Astrocyte (in vitro differentiated cells and primary cell): ENCODE measurements around the gene LRCOL1. TPM values are rescaled to one million over a fixed set of nuclear protein-coding genes. Genes with fewer than 3 reads are reported as not detected.

Experiments used
- DNase-seq: peaks from one replicate; pipeline ENCODE4 v3.0.0-alpha.2; 2010; ENCODE audit warnings: low read depth
- FAIRE-seq: peaks from 2 replicates; lab custom pipeline; 2011; peaks lifted over from hg19 to GRCh38; lab: Jason Lieb, UNC
- H2AFZ ChIP-seq: 2 replicates; pipeline ENCODE4 v1.6.0; 2012; ENCODE audit warnings: low read depth, low read length, inconsistent platforms
- H3K27ac ChIP-seq: 2 replicates; pipeline ENCODE4 v1.5.1; 2011; ENCODE audit warnings: low read depth, low read length, inconsistent platforms
- H3K27me3 ChIP-seq: 2 replicates; pipeline ENCODE4 v1.6.0; 2011; ENCODE audit warnings: low read length, inconsistent platforms; ENCODE audit not compliant: insufficient read depth
- H3K36me3 ChIP-seq: 2 replicates; pipeline ENCODE4 v1.5.1; 2011; ENCODE audit warnings: low read length, inconsistent platforms; ENCODE audit not compliant: insufficient read depth
- H3K4me1 ChIP-seq: 2 replicates; pipeline ENCODE4 v1.5.1; 2011; ENCODE audit warnings: low read length, inconsistent platforms; ENCODE audit not compliant: insufficient read depth
- H3K4me2 ChIP-seq: 2 replicates; pipeline ENCODE4 v1.6.0; 2012; ENCODE audit warnings: low read length, inconsistent platforms
- H3K4me3 ChIP-seq: 2 replicates; pipeline ENCODE4 v1.5.1; 2011; ENCODE audit warnings: low read depth, mild to moderate bottlenecking, low read length, inconsistent platforms; ENCODE audit not compliant: insufficient read depth
- H3K79me2 ChIP-seq: 2 replicates; pipeline ENCODE4 v1.6.0; 2012; ENCODE audit warnings: mild to moderate bottlenecking, low read length, inconsistent platforms; ENCODE audit not compliant: insufficient read depth
- H3K9ac ChIP-seq: 2 replicates; pipeline ENCODE4 v1.6.0; 2012; ENCODE audit warnings: mild to moderate bottlenecking, low read length, inconsistent platforms
- H3K9me3 ChIP-seq: 2 replicates; pipeline ENCODE4 v1.5.1; 2012; ENCODE audit warnings: low read depth, mild to moderate bottlenecking, low read length, inconsistent platforms; ENCODE audit not compliant: insufficient read depth
- H4K20me1 ChIP-seq: 2 replicates; pipeline ENCODE4 v1.6.0; 2012; ENCODE audit warnings: low read length, inconsistent platforms; ENCODE audit not compliant: insufficient read depth
- H3K27ac Mint-ChIP-seq: one replicate; pipeline ENCODE4 v1.8.0; 2021; ENCODE audit warnings: mild to moderate bottlenecking, mixed read lengths; ENCODE audit not compliant: unreplicated experiment
- H3K27me3 Mint-ChIP-seq: one replicate; pipeline ENCODE4 v1.8.0; 2021; ENCODE audit warnings: low read depth, mixed read lengths; ENCODE audit not compliant: unreplicated experiment
- H3K36me3 Mint-ChIP-seq: one replicate; pipeline ENCODE4 v1.8.0; 2021; ENCODE audit warnings: low read depth, mixed read lengths; ENCODE audit not compliant: unreplicated experiment
- H3K4me1 Mint-ChIP-seq: one replicate; pipeline ENCODE4 v1.8.0; 2021; ENCODE audit warnings: low read depth, mixed read lengths; ENCODE audit not compliant: unreplicated experiment
- H3K4me3 Mint-ChIP-seq: one replicate; pipeline ENCODE4 v1.8.0; 2021; ENCODE audit warnings: mild to moderate bottlenecking, moderate library complexity, mixed read lengths; ENCODE audit not compliant: unreplicated experiment
- H3K9me3 Mint-ChIP-seq: one replicate; pipeline ENCODE4 v1.8.0; 2021; ENCODE audit warnings: mild to moderate bottlenecking, mixed read lengths; ENCODE audit not compliant: unreplicated experiment
- CTCF ChIP-seq: IDR thresholded peaks from 2 replicates; pipeline ENCODE4 v1.5.1; 2011; ENCODE audit warnings: low read depth, mild to moderate bottlenecking, inconsistent platforms, low read length, moderate library complexity; ENCODE audit not compliant: insufficient read depth
- EZH2 ChIP-seq: IDR thresholded peaks from 2 replicates; pipeline ENCODE4 v1.6.1; 2012; ENCODE audit warnings: mild to moderate bottlenecking, low read length, inconsistent platforms; ENCODE audit not compliant: insufficient read depth
- total RNA-seq: library from RNA; stranded (reverse); gene quantifications from 2 replicates; pipeline ENCODE4 v1.2.1, GENCODE V29; 2021

Gene LRCOL1
- total RNA-seq, 1 donor from 2014 or later, result not detected

- H3K4me3 Mint-ChIP-seq, result peak overlapping the region; percentile 64
- Histone ChIP-seq H3K4me3 (no peak overlapping the region), H3K36me3 (no peaks in the 10 kb centered on the region), H3K9me3 (no peaks in the 10 kb centered on the region), H4K20me1 (peaks cover 10% of the 10 kb centered on the region), H3K4me1 (no peaks in the 10 kb centered on the region), H3K27ac (no peak overlapping the region), H2AFZ (no peak overlapping the region), H3K4me2 (no peak overlapping the region), H3K79me2 (no peaks in the 10 kb centered on the region), H3K27me3 (peaks cover 5% of the 10 kb centered on the region), H3K9ac (no peak overlapping the region)
- peaks cover 5% of the 10 kb centered on the region for H3K9me3 Mint-ChIP-seq
- peaks cover 33% of the 10 kb centered on the region for H3K27me3 Mint-ChIP-seq
- TF ChIP-seq EZH2 (no peak), CTCF (no peak)
- no peak for DNase-seq
- peak overlapping the region; percentile 62 for H3K27ac Mint-ChIP-seq
- peaks cover 3% of the 10 kb centered on the region for H3K4me1 Mint-ChIP-seq
- peaks cover 6% of the 10 kb centered on the region for H3K36me3 Mint-ChIP-seq
- no peak for FAIRE-seq
Observed at GRCh38 chr12:132583736-132584135, 26.6 kb downstream of the LRCOL1 start.

- H3K79me2 ChIP-seq, result no peaks in the 10 kb centered on the region
- H3K4me3 ChIP-seq, result no peak overlapping the region
- TF ChIP-seq EZH2 (no peak), CTCF (no peak)
- no peaks in the 10 kb centered on the region for H3K36me3 ChIP-seq
- H3K9ac ChIP-seq, result no peak overlapping the region
- no peak overlapping the region for H3K4me2 ChIP-seq
- H2AFZ ChIP-seq, result no peak overlapping the region
- H3K9me3 Mint-ChIP-seq, result peaks cover 4% of the 10 kb centered on the region
- H3K27ac Mint-ChIP-seq, result no peak overlapping the region
- no peak overlapping the region for H3K4me3 Mint-ChIP-seq
- H3K4me1 ChIP-seq, result no peaks in the 10 kb centered on the region
- no peak overlapping the region for H3K27ac ChIP-seq
- H3K9me3 ChIP-seq, result no peaks in the 10 kb centered on the region
- H3K27me3 Mint-ChIP-seq, result peaks cover 31% of the 10 kb centered on the region
- FAIRE-seq (no peak), DNase-seq (no peak)
- H3K36me3 Mint-ChIP-seq, result peaks cover 6% of the 10 kb centered on the region
- peaks cover 3% of the 10 kb centered on the region for H3K4me1 Mint-ChIP-seq
- peaks cover 10% of the 10 kb centered on the region for H4K20me1 ChIP-seq
- H3K27me3 ChIP-seq, result peaks cover 5% of the 10 kb centered on the region
Observed at GRCh38 chr12:132583411-132583710, 27.0 kb downstream of the LRCOL1 start.

GRCh38 chr12:132582582-132583410, 27.6 kb downstream of the LRCOL1 start:
- FAIRE-seq, result no peak
- Mint-ChIP-seq H3K4me3 (no peak overlapping the region), H3K9me3 (peaks cover 4% of the 10 kb centered on the region), H3K27me3 (peaks cover 28% of the 10 kb centered on the region), H3K36me3 (peaks cover 8% of the 10 kb centered on the region), H3K27ac (no peak overlapping the region), H3K4me1 (peaks cover 3% of the 10 kb centered on the region)
- Histone ChIP-seq H3K9ac (no peak overlapping the region), H3K27ac (no peak overlapping the region), H3K27me3 (peaks cover 5% of the 10 kb centered on the region), H3K9me3 (no peaks in the 10 kb centered on the region), H2AFZ (no peak overlapping the region), H4K20me1 (peaks cover 10% of the 10 kb centered on the region), H3K4me3 (no peak overlapping the region), H3K4me1 (no peaks in the 10 kb centered on the region), H3K4me2 (no peak overlapping the region), H3K79me2 (no peaks in the 10 kb centered on the region), H3K36me3 (peaks cover 1% of the 10 kb centered on the region)
- no peak for DNase-seq
- TF ChIP-seq CTCF (no peak), EZH2 (peak; percentile 83)
